ENCODE results near the gene POLA1.

GRCh38 chrX:24676403-24677024, 17.2 kb upstream of the POLA1 start:
- TF ChIP-seq, protein P1, sequence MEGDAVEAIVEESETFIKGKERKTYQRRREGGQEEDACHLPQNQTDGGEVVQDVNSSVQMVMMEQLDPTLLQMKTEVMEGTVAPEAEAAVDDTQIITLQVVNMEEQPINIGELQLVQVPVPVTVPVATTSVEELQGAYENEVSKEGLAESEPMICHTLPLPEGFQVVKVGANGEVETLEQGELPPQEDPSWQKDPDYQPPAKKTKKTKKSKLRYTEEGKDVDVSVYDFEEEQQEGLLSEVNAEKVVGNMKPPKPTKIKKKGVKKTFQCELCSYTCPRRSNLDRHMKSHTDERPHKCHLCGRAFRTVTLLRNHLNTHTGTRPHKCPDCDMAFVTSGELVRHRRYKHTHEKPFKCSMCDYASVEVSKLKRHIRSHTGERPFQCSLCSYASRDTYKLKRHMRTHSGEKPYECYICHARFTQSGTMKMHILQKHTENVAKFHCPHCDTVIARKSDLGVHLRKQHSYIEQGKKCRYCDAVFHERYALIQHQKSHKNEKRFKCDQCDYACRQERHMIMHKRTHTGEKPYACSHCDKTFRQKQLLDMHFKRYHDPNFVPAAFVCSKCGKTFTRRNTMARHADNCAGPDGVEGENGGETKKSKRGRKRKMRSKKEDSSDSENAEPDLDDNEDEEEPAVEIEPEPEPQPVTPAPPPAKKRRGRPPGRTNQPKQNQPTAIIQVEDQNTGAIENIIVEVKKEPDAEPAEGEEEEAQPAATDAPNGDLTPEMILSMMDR (IDR thresholded peaks at IDR 0.05), result peak; percentile 67
- TF ChIP-seq EZH2phosphoT487 (IDR thresholded peaks at IDR 0.05), result no peak

All from neural progenitor cell (in vitro differentiated cells).